ENCODE measurements around the gene LMLN. TPM values are rescaled to one million over a fixed set of nuclear protein-coding genes. Genes with fewer than 3 reads are reported as not detected.

The LMLN gene
- total RNA-seq, 1 donor from 2014 or later, result 7.7 TPM

DNA sequence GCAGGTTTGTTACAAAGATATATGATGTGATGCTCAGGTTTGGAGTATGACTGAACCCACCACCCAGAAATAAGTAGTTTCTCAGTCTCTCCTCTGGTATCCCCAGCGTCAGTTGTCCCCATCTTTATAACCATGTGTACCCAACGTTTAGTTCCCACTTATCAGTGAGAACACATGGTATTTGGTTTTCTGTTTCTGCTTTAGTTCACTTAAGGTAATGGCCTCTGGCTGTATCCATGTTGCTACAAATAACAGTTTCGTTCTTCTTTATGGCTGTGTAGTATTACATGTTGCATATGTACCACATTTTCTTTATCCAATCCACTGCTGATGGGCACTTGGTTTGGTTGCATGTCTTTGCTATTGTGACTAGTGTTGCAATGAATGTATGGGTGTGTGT is 132.3 kb downstream of the LMLN start:
- Mint-ChIP-seq H3K4me1 (ENCODE audit: low read depth) (no peaks in the 10 kb centered on the region), H3K36me3 (ENCODE audit: low read depth) (no peaks in the 10 kb centered on the region), H3K9me3 (ENCODE audit: low read depth) (no peaks in the 10 kb centered on the region), H3K27me3 (ENCODE audit: low read depth) (peaks cover 62% of the 10 kb centered on the region), H3K27ac (ENCODE audit: unreplicated experiment) (no peak overlapping the region), H3K4me3 (ENCODE audit: unreplicated experiment) (no peak overlapping the region)
- TF ChIP-seq, protein P1, sequence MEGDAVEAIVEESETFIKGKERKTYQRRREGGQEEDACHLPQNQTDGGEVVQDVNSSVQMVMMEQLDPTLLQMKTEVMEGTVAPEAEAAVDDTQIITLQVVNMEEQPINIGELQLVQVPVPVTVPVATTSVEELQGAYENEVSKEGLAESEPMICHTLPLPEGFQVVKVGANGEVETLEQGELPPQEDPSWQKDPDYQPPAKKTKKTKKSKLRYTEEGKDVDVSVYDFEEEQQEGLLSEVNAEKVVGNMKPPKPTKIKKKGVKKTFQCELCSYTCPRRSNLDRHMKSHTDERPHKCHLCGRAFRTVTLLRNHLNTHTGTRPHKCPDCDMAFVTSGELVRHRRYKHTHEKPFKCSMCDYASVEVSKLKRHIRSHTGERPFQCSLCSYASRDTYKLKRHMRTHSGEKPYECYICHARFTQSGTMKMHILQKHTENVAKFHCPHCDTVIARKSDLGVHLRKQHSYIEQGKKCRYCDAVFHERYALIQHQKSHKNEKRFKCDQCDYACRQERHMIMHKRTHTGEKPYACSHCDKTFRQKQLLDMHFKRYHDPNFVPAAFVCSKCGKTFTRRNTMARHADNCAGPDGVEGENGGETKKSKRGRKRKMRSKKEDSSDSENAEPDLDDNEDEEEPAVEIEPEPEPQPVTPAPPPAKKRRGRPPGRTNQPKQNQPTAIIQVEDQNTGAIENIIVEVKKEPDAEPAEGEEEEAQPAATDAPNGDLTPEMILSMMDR (IDR thresholded peaks at IDR 0.05), result no peak
- DNase-seq (ENCODE audit: low spot score), result no peak

DNA sequence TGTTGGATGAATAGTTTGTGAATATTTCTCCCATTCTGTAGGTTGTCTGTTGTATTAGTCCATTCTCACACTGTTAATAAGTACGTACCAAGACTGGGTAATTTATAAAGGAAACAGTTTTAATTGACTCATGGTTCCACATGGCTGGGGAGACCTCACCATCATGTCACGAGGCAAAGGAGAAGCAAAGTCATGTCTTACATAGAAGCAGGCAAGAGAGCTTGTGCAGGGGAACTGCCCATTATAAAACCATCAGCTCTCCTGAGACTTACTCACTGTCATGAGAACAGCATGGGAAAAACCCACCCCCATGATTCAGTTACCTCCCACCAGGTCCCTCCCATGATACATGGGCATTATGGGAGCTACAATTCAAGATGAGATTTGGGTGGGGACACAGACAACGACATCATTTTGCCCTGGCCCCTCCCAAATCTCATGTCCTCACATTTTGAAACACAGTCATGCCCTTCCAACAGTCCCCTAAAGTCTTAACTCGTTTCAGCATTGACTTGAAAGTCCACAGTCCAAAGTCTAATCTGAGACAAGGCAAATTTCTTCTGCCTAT is 133.2 kb downstream of the LMLN start:
- Mint-ChIP-seq H3K27ac (ENCODE audit: unreplicated experiment) (no peak overlapping the region), H3K9me3 (ENCODE audit: low read depth) (no peaks in the 10 kb centered on the region), H3K36me3 (ENCODE audit: low read depth) (no peaks in the 10 kb centered on the region), H3K27me3 (ENCODE audit: low read depth) (peaks cover 56% of the 10 kb centered on the region), H3K4me1 (ENCODE audit: low read depth) (no peaks in the 10 kb centered on the region), H3K4me3 (ENCODE audit: unreplicated experiment) (no peak overlapping the region)
- DNase-seq (ENCODE audit: low spot score), result no peak
- TF ChIP-seq, protein P1 (IDR thresholded peaks at IDR 0.05), result no peak

Other genes with a start within 250 kb of the LMLN start
- 27.2 to 32.3 TPM (median 31.2 TPM) in 3 replicates for gene RUBCN, start 223.3 kb upstream of the LMLN start, total RNA-seq
- gene FYTTD1, start 210.3 kb upstream of the LMLN start, total RNA-seq, result 73.6 to 83.3 TPM (median 74.2 TPM) in 3 replicates
- 41.7 to 59.9 TPM (median 49.8 TPM) in 3 replicates for gene LRCH3, start 169.0 kb upstream of the LMLN start, total RNA-seq
- gene RPL35A, start 10.0 kb upstream of the LMLN start, total RNA-seq, result 657 to 708 TPM (median 675 TPM) in 3 replicates

Measured in chondrocyte (in vitro differentiated cells).